Esophagus squamous epithelium (tissue), 5 donors: ENCODE data around the gene IKBKE. TPM values are rescaled to one million over a fixed set of nuclear protein-coding genes. Genes with fewer than 3 reads are reported as not detected.
A peak's percentile ranks its signal among the peaks of the same experiment; 100 is the strongest.

Source experiments
- DNase-seq: peaks from one replicate; lab custom pipeline; 2025; lab: John Stamatoyannopoulos, UW
- H3K27ac ChIP-seq, 4 donors: fragments of 200-600 bp; sonication (generic); one replicate each; pipeline ENCODE4 v1.5.1; 2016 to 2019; ENCODE audit warnings: mild to moderate bottlenecking in 1 of 4
- H3K27me3 ChIP-seq, 4 donors: fragments of 200-600 bp; sonication (generic); 1 replicate in 3 of 4; 2 replicates in 1 of 4; pipeline versions ENCODE4 v1.5.1 to v1.6.0; 2017 to 2021; ENCODE audit warnings: antibody characterized with exemption in 1 of 4
- H3K36me3 ChIP-seq, 3 donors: fragments of 200-600 bp; sonication (generic); one replicate each; pipeline ENCODE4 v1.5.1; 2016 to 2019
- H3K4me1 ChIP-seq, 3 donors: fragments of 200-600 bp; sonication (generic); one replicate each; pipeline ENCODE4 v1.5.1; 2017 to 2019
- H3K4me3 ChIP-seq, 4 donors: fragments of 200-600 bp; sonication (generic); 1 replicate in 3 of 4; 2 replicates in 1 of 4; pipeline ENCODE4 v1.5.1; 2016 to 2019; ENCODE audit warnings: mild to moderate bottlenecking in 2 of 4, moderate library complexity in 1 of 4
- H3K9me3 ChIP-seq, 3 donors: fragments of 200-600 bp; sonication (generic); one replicate each; pipeline ENCODE4 v1.5.1; 2016 to 2019
- POLR2A ChIP-seq, 4 donors: fragments of 450-650 bp; IDR thresholded peaks; one replicate each; pipeline ENCODE4 v1.6.1; 2017; ENCODE audit warnings: antibody characterized with exemption in 4 of 4, mild to moderate bottlenecking in 4 of 4, moderate library complexity in 3 of 4
- WGBS, 2 donors: methylation state at CpG; one replicate each; pipeline ENCODE4 v1.1.5; 2018; 5-methylcytosine and 5-hydroxymethylcytosine counted together
- intact Hi-C: fragments of 100-400 bp; cut with DNase I; formaldehyde crosslinking; loops from one replicate; pipeline ENCODE4 v1.15.0; 2022
- total RNA-seq, 4 donors: library from RNA; depleted of rRNA; stranded (reverse); fragments of >200 nt; gene quantifications; one replicate each; pipeline ENCODE4 v1.1.0, GENCODE V29; 2016
- TF ChIP-seq, protein P1 (sequence below), 6 experiments: fragments of 450-650 bp in 4 of 6; fragments of 200-600 bp in 2 of 6; sonication (generic) in 2 of 6; IDR thresholded peaks; one replicate each; pipeline ENCODE4 v1.5.1; 2016 to 2019; ENCODE audit warnings: antibody characterized with exemption in 6 of 6, mild to moderate bottlenecking in 4 of 6, moderate library complexity in 4 of 6
- donor health status: DM: yes; HTN: yes; CAD: no.

IKBKE gene
- total RNA-seq, 4 donors from 2014 or later: 12.6 to 23.7 (median 18.1) TPM

DNA sequence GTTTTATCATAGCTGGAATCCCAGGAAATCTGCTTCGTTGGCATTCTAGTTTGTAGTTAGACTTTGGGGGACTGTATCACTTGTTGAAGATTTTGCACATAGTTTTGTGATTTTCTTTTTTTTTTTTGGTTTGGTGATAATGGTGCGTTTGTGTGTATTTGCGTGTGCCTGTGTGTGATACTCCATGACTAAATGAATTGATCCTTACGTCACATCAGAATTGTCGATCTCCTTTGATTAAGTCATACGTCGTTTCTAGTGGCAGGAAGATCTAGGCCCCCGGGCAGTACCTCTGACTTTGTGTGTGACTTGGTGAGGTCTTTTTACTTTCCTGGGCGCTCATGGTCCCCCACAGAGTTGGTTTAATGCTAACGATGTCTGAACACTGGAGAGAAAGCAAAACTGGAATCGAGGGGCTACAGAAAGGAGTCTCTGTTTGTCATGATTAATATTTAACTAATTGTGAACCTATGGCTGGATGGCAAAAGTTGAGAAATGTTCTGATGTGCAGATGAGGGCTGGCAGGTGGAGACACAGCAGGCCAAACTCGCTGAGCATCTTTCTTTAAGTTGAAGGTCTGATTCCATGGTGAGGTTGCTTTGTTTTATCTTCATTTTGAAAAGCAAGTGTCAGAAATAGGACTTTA, 39.5 kb downstream of the IKBKE start:
- TF ChIP-seq, protein P1, sequence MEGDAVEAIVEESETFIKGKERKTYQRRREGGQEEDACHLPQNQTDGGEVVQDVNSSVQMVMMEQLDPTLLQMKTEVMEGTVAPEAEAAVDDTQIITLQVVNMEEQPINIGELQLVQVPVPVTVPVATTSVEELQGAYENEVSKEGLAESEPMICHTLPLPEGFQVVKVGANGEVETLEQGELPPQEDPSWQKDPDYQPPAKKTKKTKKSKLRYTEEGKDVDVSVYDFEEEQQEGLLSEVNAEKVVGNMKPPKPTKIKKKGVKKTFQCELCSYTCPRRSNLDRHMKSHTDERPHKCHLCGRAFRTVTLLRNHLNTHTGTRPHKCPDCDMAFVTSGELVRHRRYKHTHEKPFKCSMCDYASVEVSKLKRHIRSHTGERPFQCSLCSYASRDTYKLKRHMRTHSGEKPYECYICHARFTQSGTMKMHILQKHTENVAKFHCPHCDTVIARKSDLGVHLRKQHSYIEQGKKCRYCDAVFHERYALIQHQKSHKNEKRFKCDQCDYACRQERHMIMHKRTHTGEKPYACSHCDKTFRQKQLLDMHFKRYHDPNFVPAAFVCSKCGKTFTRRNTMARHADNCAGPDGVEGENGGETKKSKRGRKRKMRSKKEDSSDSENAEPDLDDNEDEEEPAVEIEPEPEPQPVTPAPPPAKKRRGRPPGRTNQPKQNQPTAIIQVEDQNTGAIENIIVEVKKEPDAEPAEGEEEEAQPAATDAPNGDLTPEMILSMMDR (IDR thresholded peaks at IDR 0.05): no peak
- no peak for TF ChIP-seq POLR2A (IDR thresholded peaks at IDR 0.05)
- Histone ChIP-seq H3K36me3 (no peaks in the 10 kb centered on the region), H3K27me3 (peaks cover 0 to 8% (median 0%) of the 10 kb centered on the region in 4 donors), H3K27ac (peak overlapping the region in 3 of 4 donors; percentile 92 to 93 (median 92)), H3K4me3 (peak overlapping the region; percentile 73 to 96 (median 88)), H3K9me3 (no peaks in the 10 kb centered on the region), H3K4me1 (peaks cover 44 to 98% (median 59%) of the 10 kb centered on the region in 3 donors)
- 80 to 81% methylated on average over 11 of the region's 12 CpGs for WGBS, 2 donors
- no peak for DNase-seq
- intact Hi-C loops: no loop called here

DNA sequence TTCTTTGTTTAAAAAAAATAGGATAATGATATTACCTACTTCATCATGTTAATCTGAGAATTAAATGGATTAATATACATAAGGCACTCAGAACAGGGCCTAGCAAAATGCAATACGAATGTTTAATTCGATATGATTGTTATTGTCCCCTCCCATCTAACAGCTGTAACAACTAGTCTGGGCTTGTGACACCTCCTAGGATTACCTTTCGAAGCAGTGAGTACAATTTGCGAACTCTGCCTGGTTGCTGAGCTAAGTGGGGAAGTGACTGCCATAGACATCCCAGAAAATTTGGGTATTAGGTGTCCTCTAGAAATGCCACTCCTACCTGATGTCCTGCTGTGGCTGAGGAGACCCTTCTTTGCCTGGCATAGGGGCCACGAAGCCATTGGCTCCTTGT, 40.1 kb downstream of the IKBKE start:
- 50 to 62% methylated on average over 5 of the region's 5 CpGs for WGBS, 2 donors
- peak overlapping the region in 2 of 4 donors; percentile 73 to 96 for H3K4me3 ChIP-seq
- peaks cover 0 to 8% (median 0%) of the 10 kb centered on the region in 4 donors for H3K27me3 ChIP-seq
- H3K4me1 ChIP-seq: peaks cover 44 to 98% (median 57%) of the 10 kb centered on the region in 3 donors
- intact Hi-C loops: no loop called here
- TF ChIP-seq POLR2A (IDR thresholded peaks at IDR 0.05): no peak
- TF ChIP-seq, protein P1 (IDR thresholded peaks at IDR 0.05): no peak
- H3K27ac ChIP-seq: peak overlapping the region in 3 of 4 donors; percentile 56 to 93 (median 92)
- no peak for DNase-seq
- H3K36me3 ChIP-seq: no peaks in the 10 kb centered on the region
- no peaks in the 10 kb centered on the region for H3K9me3 ChIP-seq

DNA sequence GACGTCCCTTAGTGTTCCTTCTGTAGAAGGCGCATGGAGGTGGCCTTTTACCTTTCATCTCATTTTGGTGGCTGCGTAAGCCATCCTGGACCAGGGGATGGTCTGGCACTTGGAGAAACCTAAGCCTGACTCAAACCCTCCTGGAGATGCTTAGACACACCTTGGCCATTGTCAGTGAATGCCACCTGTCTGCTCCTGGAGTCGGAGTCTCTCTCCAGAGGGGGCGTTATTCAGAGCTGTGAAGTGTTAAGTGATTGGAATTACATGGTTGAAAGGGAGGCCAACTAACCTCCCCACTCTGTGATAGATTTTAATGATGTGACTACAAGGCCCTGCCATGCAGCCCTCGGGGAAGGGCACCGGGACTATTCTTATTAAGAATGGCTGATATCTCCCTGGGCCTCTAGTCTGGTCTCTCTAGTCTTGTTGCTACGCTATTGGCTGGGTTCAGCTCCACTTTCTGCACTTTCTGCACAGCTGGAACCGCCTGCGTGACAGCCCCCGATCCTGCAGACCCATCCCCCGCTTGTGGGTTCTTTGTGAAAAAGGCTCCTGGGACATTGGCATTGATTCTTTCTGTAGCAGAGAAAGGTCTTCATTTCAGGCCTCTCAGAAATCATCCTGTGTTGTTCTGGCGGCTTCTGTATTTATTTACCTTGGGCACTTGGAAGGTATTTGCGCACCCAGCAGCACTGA, 41.2 kb downstream of the IKBKE start:
- H3K27ac ChIP-seq: peak overlapping the region; percentile 83 to 93 (median 92)
- peaks cover 0 to 8% (median 0%) of the 10 kb centered on the region in 4 donors for H3K27me3 ChIP-seq
- no peaks in the 10 kb centered on the region for H3K36me3 ChIP-seq
- peaks cover 34 to 98% (median 56%) of the 10 kb centered on the region in 3 donors for H3K4me1 ChIP-seq
- intact Hi-C loops: no loop called here
- H3K9me3 ChIP-seq: no peaks in the 10 kb centered on the region
- no peak for DNase-seq
- H3K4me3 ChIP-seq: peak overlapping the region in 1 of 4 donors; percentile 14
- 71 to 81% methylated on average over 12 to 14 of the region's 14 CpGs for WGBS, 2 donors
- no peak for TF ChIP-seq POLR2A (IDR thresholded peaks at IDR 0.05)
- TF ChIP-seq, protein P1 (IDR thresholded peaks at IDR 0.05): no peak

- intact Hi-C loops: no loop called here
- peak overlapping the region in 3 of 4 donors; percentile 1 to 28 (median 14) for H3K4me3 ChIP-seq
- no peaks in the 10 kb centered on the region for H3K36me3 ChIP-seq
- peaks cover 0 to 8% (median 0%) of the 10 kb centered on the region in 4 donors for H3K27me3 ChIP-seq
- no peak for DNase-seq
- no peak for TF ChIP-seq POLR2A (IDR thresholded peaks at IDR 0.05)
- TF ChIP-seq, protein P1 (IDR thresholded peaks at IDR 0.05): no peak
- peaks cover 32 to 98% (median 54%) of the 10 kb centered on the region in 3 donors for H3K4me1 ChIP-seq
- WGBS, 2 donors: 30 to 32% methylated on average over 8 to 12 of the region's 14 CpGs
- peak overlapping the region; percentile 83 to 93 (median 92) for H3K27ac ChIP-seq
- H3K9me3 ChIP-seq: no peaks in the 10 kb centered on the region
Measured at GRCh38 chr1:206512058-206512850, 42.0 kb downstream of the IKBKE start.
